GM18511 (cell line): ENCODE data around the gene MTFR1L.

Experiments
- ATAC-seq: cut with Tn5 transposase; IDR thresholded peaks from one replicate; pipeline ENCODE4 v1.9.1; 2021; ENCODE audit warnings: mild to moderate bottlenecking, moderate library complexity; ENCODE audit not compliant: unreplicated experiment

MTFR1L gene

DNA sequence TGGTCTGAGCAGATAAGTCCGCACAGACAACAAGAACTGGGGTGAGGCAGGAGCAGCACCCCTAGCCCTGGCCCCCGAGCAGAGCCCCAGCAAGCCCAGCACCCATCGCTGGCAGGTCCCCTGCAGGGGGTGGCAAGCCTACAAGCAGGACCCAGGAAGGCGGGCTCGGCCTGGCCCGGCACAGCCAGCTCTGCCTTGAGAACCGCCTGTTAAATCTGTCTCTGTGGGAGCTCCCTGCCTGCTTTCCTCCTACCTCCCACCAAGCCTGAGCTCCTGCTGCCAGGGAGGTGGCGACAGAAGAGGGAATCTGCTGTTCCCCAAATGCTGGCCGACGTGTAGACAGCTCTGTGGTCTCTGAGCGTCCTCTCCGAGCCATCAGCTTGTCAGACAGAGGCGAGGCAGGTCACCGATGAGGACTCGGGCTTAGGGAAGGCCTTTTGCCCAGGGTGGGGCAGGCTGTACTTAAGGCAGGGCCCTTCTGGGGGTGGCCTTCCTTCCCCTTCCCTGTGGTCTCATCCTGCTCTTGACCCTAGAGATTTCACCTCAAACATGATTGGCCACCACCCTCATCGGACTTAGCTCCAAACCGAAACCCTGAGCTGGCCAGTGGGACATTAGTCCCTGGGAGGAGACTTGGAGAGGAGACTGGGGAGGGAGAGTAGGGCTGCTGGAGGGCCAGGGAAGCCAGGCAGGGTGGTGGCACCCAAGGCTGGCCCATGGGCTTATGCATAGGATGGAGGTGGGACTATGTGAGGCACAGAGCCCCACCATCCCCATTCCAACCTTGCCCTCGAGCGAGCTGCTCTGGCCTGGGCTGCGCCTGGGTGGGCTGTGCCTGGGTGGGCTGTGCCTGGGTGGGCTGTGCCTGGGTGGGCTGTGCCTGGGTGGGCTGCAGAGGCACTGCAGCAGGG lies 12.0 kb upstream of the MTFR1L start:
- no peak for ATAC-seq

DNA sequence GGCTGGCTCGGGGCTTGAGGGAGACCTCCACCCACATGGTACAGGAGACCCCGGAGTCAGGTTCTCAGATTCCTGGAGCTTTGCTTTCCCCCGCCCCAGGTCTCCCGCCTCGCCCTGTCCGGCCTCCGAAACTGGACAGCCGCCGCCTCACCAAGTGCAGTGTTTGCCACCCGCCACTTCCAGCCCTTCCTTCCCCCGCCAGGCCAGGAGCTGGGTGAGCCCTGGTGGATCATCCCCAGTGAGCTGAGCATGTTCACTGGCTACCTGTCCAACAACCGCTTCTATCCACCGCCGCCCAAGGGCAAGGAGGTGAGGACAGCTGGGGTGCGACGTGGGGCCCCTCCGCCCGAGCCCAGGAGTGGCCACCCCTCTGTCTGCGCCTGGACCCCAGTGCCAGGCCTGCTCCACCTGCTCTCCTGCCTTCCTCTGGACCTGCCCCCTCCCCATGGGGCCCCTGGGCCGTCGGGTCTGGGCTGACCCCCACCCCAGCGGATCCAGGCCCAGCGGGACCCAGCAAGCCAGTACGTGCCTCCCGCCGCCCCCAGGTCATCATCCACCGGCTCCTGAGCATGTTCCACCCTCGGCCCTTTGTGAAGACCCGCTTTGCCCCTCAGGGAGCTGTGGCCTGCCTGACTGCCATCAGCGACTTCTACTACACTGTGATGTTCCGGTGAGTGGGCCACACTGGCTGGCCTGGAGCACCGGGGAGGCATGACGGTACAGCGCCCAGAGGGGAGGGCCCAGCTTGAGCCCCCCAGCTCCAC lies 11.1 kb upstream of the MTFR1L start:
- ATAC-seq: no peak

DNA sequence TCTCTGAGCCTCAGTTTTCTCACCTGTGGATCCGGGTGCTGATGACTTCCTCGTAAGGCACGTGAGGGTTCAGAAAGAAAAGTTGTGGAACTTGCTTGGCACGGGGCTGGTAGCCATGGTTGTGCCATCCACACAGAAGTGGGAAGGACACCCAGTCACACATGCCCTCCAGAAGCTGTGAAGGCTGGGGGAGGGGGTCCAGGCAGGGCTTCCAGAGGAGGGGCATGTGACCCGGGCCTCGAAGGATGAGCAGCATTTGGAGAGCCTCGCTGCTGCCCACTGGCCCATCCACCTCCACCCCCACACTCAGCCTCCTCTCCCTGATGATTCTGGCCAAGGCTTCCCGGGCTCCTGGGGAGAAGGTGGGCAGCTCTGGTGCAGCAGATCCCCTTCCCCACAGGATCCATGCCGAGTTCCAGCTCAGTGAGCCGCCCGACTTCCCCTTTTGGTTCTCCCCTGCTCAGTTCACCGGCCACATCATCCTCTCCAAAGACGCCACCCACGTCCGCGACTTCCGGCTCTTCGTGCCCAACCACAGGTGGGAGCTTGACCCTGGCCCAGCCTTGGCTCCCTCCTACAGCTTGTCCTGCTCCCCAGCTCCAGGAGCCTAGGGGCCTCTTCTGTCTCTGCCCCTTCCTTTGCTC lies 10.3 kb upstream of the MTFR1L start:
- ATAC-seq: no peak

GRCh38 chr1:25809929-25810328 lies 9.8 kb upstream of the MTFR1L start:
- ATAC-seq: no peak

DNA sequence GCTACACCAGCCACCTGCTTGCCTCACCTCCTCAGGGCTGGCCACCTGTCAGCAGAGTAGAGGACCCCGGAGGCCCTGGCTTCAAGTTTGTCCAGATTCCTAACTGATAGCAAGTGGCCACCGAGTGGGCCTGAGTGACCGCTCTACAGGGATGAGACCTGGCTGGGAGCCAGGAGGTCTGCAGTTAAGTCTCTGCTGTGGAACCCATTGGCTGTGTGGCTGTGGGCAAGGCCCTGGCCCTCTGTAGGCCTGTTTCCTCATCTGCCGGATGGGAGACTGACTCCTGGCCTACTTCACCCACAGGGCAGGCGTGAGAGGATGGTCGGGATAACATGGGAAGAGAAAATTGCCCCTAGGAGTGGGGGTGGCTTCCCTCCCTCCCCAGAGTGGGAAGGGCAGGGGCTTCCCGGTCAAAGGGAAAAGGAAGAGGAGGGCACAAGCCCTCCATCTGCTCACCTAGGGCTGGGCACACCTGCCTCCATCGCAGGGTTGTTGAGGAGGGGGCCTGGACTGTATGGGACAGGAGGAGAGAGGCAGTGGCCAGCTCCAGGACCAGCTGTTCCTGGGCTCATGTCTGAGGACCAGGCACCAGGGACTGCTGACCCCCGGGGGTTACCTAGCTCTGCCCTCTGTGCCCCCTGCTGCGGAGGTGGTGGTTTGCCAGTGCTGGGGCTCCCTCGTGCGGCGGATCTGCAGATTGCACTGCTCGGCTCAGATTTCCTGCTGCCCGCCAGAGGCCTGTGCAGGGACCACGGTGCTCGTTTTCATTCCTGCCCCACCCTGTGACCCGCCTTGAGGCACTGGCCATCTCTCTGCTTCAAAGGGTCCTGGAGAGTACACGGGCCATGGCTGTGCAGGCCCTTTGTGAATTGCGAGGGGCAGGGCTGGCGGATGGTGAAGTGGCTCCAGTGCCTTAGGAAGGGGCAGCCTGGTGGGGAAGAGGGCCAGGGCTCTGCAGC lies 9.1 kb upstream of the MTFR1L start:
- no peak for ATAC-seq

GRCh38 chr1:25811384-25812082 lies 8.2 kb upstream of the MTFR1L start:
- ATAC-seq: no peak

DNA sequence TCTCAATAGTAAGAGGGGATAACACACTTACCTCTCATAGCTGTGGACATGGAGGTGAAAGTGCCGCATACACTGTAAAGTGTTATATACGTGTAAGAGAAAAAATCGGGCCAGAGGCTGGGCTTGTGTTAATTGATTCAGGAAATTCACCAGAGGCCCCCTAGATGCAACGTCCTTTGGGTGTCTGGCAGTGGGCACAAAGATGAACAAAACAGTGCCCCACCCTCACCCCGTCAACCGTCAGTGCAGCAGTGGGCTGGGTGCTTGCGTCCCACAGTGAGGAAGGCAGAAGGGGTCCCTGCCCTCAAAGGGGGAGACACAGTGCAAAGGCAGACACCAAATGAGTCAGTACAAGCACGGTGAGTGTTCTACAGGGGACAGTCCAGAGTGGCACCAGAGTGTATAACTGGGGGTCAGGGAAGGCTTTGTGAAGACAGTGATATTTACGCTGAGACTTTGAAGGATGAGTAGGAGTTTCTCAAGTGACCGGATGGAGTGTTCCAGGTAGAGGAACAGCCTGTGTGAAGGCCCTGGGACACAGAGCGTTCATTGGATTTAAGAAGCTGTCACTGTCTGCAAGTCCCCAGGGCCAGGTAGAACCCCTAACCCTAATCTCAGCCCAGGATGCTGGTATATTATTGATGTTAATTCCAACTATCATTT lies 6.6 kb upstream of the MTFR1L start:
- no peak for ATAC-seq

DNA sequence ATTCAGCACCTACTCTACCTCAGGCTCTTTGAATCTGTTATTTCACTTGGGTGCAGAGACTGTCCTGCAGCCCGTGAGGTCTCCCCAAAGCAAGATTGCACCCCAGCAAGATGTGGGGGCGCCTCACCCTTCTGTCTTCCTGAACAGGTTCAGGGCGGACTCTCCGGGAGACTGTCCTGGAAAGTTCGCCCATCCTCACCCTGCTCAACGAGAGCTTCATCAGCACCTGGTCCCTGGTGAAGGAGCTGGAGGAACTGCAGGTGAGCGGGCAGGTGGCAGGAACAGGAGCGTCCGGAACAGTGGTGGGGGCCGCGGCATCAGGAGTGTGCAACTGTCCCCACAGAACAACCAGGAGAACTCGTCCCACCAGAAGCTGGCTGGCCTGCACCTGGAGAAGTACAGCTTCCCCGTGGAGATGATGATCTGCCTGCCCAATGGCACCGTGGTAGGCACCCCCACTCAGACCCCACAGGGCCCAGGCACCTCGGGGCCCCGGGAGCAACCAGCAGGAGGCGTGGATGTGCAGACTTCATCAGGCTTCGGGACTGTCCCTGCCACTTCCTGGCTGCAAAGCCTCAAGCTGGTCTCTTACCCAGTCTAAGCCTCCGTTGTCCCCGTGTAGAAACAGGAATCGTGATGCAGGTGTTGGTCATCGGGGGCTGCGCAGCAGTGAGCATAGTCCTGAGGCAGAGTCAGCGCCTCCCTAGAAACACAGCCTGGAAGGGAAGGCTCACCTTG lies 5.9 kb upstream of the MTFR1L start:
- no peak for ATAC-seq

GRCh38 chr1:25814549-25815087 lies 5.1 kb upstream of the MTFR1L start:
- ATAC-seq: no peak

DNA sequence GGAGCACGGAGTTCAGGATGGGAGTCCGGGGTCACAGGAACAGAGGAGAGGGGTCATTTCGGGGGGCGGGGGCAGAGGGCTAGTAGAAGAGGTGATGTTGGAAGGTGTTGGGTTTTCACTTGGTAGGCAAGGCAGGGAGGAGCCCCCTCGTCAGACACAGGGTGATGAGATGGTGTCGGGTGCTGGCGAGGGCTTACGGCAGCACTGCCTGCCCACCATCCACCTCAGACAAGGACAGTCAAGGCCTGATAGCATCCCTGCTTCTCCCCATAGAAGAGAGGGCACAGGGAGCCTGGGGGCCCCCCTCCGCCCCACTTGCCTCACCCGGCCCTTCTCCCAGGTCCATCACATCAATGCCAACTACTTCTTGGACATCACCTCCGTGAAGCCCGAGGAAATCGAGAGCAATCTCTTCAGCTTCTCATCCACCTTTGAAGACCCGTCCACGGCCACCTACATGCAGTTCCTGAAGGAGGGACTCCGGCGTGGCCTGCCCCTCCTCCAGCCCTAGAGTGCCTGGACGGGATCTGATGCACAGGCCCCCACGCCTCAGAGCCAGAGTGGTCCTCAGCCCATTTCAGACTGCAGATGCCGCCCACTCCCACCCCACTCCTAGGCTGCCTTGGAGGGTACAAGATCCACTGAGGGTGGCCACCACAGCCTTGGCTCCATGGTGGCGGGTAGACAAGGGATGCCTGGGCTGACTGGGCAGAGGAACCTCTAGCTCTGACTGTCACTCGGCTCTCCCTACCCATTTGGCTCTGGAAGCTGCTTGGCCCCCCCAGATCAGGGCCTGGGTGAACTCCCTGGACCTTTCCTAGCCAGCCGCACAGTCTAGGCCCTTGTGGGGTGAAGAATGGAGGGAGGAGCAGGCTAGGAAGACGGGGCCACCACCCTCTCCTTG lies 4.3 kb upstream of the MTFR1L start:
- ATAC-seq: no peak

GRCh38 chr1:25816112-25816718 lies 3.5 kb upstream of the MTFR1L start:
- no peak for ATAC-seq

DNA sequence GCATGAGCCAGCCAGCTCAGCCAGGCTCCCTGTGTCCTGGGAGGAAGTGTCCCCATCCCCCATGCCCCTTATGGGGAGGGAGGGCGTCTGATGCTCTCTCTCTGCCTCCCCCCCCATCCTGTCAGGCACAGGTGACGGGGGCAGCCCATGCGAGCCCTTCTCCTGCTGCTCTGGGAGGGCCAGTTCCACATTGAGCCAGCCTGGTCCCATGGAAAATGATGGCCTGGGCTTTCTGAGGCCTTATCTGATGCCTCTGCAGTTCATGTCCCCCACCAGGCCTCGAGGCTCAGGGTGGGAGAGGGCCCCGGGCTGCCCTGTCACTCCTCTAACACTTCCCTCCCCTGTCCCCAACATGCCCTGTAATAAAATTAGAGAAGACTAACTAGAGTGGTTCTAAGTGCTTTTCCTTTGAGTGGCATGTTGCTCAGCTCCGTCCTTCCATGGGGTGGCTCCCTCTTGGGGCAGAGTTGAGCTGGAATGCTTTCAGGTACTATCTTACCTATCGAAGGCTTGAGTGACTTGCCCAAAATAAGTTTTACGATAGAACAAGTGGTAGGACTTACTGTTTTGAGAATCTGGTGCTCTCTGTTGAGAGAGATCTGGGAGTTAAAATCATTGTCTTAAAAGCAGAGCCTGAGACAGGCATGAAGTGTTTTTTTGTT lies 1.8 kb upstream of the MTFR1L start:
- ATAC-seq: no peak

DNA sequence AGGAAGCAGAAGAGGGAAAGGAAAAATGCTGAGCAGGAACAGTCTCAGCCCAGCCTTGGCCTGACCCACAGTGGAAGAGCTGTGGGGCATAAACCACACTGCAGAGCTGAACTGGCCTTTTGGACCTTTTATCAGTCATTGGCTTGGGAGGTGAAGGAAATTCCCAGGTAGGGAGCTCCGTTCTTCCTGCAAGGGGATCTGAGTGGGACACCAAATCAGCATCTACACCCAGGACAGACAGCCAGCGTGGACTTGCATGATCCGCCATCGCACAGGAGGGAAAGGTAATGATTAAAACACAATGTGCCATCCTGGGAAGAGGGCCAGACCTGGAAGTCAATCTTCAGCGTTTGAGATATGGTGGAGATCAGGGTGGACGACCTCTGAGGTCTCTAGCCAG lies 1.2 kb upstream of the MTFR1L start:
- ATAC-seq: no peak

DNA sequence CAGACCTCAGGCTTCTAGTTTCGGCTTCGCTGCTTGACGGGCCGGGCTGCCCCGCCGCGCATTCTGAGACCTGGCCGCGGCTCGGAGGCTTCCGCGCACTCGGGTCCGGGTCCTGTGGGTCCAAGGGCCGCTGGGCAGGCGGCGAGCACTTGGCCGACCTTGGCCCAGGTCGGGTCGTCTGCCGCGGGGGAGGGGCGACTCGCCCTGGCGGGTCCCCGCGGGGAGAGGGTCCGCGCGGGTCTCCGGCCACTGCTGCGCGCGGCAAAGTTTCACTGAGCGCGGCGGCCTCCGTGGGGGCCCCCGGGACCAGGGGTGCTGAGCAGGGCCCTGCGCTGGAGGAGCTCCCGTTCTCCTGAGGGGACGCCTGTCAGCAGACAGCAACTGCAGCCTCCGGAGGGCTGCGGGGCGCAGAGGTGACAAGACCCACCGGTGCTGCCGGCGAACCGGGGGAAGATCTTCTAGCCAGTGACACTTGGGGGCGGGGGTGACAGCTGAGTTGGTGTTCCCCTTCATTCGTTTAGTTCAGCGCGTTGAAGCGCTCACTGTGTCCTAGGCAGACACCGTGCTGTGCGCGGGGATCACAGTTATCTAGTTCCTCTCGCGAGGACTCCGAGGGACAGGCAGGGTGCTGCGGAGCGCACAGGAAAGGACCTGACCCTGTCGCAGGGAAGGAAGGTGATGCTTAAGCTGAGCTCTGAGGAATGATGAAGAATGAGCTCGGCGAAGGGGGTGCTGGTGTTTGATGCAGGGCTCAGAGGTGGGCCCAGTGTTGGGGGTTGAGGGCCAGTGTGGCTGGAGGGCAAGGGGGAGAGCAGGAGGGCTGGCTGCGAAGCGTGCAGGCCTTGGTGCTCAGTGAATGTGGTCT lies 725 bp downstream of the MTFR1L start:
- ATAC-seq: peak; percentile 60

DNA sequence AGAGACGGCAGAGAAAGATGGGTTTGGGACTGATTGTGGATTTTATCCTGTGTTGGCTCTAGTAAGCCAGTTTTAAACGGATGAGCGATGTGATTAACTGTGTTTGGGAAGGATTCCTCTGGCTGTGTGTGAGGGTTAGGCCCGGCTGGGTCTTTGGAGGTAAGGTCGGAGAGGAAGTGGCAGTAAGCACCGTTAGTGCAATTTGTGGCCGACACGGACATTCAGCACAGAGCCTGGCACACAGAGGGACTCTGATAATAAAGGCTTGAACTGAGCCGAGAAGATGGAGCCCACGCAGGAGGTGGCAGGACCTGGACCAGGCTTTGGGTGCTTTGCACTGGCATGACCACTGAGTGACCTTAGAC lies 1.3 kb downstream of the MTFR1L start:
- ATAC-seq: no peak
